NCI-H524 (cell line): ENCODE results near the gene SHROOM4.

ENCODE experiments used
- DNase-seq, 2 experiments: peaks; one replicate each; lab custom pipeline; 2025; lab: John Stamatoyannopoulos, UW

SHROOM4 gene, protein sequence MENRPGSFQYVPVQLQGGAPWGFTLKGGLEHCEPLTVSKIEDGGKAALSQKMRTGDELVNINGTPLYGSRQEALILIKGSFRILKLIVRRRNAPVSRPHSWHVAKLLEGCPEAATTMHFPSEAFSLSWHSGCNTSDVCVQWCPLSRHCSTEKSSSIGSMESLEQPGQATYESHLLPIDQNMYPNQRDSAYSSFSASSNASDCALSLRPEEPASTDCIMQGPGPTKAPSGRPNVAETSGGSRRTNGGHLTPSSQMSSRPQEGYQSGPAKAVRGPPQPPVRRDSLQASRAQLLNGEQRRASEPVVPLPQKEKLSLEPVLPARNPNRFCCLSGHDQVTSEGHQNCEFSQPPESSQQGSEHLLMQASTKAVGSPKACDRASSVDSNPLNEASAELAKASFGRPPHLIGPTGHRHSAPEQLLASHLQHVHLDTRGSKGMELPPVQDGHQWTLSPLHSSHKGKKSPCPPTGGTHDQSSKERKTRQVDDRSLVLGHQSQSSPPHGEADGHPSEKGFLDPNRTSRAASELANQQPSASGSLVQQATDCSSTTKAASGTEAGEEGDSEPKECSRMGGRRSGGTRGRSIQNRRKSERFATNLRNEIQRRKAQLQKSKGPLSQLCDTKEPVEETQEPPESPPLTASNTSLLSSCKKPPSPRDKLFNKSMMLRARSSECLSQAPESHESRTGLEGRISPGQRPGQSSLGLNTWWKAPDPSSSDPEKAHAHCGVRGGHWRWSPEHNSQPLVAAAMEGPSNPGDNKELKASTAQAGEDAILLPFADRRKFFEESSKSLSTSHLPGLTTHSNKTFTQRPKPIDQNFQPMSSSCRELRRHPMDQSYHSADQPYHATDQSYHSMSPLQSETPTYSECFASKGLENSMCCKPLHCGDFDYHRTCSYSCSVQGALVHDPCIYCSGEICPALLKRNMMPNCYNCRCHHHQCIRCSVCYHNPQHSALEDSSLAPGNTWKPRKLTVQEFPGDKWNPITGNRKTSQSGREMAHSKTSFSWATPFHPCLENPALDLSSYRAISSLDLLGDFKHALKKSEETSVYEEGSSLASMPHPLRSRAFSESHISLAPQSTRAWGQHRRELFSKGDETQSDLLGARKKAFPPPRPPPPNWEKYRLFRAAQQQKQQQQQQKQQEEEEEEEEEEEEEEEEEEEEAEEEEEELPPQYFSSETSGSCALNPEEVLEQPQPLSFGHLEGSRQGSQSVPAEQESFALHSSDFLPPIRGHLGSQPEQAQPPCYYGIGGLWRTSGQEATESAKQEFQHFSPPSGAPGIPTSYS (N-terminal part only)

DNA sequence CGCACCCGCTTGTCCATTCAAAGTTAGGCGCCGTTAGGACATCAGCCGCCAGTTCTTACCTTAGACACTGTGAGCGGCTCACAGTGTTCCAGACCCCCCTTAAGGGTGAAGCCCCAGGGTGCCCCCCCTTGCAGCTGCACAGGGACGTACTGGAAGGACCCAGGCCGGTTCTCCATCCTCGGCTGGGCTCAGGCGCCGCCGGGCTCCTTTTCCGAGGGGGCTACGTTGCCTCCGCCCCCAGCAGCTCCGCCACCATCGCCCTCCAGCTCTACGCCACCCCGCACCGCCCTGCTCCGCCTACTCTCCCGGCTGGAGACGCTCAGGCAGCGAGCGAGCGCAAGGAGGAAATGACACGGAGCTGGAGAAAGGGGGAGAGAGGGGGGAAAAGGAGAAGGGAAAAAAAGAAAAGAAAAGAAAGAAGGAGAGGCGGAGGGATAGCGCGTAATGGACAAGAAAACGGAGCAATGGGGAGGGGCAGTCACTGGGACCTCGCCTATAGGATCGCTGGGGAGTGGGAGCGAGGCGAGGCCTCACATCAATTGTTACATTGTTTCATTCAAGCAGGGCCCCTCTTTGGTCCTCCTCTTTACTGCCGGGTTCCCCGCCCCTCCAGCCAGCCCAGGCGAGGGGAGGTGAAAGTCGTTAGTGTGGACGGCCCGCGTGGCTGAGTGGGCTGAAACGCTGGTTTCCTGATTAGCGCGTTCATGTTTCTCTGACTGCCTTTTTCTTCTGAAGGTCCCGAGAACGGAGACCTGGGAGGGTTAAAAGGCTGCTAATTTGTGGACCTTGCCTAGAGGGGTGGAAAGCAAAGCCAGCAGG is at the start of gene SHROOM4:
Gene SHROOM4, minus strand, starts transcription at position 352 of the 819 bp plus-strand sequence. Its CDS starts 176 bp downstream, at position 176.
- DNase-seq, result no peak

DNA sequence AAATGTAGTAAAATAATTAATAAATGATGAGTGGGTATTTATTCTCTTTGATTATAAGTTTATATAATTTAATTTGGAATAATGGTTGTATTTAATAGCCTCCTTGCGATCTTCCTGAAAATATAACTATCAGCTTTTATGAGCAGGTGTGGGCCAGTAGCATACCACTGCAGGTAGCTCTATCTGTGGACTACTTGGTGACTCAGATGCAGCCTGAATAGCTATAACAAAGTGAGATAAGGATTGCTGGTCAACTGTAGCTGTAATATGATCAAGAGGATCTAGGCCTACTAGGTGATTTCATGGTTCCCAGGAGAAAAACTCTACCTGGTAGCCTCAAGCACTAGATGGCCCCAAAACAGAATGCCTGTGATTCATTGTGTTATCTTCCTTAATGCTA is 49.5 kb upstream of the SHROOM4 start:
- DNase-seq, result no peak

- DNase-seq, result no peak
Measured at GRCh38 chrX:50860518-50860917, 46.5 kb upstream of the SHROOM4 start.

DNA sequence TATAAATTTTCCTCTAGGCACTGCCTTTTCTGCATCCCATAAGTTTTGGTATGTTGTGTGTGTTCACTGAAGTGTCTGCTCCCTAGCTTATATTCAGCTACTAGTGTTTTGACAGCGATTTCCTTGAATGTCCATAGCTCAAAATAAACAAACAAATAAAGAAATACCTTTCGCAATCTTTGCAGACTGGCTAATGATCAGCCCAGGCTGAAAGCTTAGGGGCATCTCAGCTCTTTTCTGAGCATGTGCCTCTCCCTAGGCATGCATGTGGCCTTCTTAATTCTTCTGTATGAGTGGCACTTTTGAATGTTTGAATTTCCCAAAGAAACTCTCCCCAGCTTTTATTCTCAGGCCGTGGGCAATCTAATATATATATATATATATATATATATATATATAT is 44.6 kb upstream of the SHROOM4 start:
- no peak for DNase-seq

DNA sequence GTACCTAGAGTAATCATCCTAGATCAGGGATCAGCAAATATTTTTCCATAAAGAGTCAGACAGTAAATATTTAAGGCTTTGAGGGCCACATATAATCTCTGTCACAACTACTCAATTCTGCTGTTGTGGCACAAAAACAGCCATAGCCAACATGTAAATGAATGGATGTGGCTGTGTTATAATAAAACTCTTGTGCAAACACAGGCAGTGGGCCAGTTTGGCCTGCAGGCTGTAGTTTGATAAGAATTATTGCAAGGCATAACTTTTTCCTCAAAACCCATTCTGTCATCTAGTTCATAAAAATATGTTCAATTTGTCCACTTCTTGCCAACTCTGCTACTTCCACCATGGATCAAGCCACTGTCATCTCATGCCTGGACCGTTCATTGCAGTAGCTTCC is 39.4 kb upstream of the SHROOM4 start:
- DNase-seq, result no peak

DNA sequence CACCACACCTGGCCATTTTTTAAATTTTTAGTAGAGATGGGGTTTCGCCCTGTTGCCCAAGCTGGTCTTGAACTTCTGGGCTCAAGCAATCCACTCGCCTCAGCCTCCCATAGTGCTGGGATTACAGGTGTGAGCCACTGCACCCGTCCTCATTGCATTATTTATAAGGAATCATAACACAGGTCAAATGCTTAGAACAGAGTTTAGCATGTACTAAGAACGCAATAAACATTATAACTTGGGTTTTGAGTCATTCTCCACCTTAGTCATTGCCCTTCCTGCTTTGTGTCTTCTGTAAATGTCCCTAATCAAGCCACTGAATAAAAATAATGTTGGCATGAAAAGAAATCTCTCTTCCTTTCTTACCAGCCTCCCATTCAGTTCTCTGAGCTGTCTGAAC is 38.5 kb upstream of the SHROOM4 start:
- DNase-seq, result no peak

DNA sequence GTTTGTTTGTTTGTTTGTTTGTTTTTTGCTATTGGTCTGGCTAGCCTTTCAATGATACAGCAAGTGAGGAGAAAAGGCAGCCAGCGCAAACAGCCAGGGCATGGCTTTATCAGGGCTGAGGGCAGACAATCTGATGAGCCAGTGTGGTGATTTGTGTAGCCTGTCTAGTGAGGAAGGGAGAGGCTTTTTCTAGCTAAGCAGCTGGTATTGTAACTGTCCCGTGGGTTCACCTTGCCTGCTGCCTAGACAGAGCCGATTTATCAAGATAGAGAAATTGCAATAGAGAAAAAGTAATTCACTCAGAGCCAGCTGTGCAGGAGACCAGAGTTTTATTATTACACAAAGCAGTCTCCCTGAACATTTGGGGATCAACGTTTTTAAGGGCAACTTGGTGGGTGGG is 28.2 kb upstream of the SHROOM4 start:
- no peak for DNase-seq

- DNase-seq, result no peak
Measured at GRCh38 chrX:50839730-50840129, 25.7 kb upstream of the SHROOM4 start.

- no peak for DNase-seq
Measured at GRCh38 chrX:50838820-50839600, 25.0 kb upstream of the SHROOM4 start.

DNA sequence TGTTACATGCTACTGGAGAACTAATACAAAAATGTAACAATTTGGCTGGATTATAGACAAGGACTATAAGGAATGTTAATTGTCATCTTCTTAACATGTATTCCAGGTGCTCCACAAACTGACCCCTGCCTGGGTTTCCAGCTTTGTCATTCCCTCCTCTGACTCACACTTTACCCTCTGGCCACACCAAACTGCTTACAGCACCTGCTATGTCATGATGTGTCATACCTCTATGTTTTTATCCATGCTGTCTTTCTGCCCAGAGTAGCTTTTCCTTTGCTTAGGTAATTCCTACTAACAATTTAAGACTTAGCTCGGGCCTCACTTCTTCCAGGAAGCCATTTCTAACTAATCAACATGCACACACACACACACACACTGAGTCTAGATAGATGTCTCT is 14.0 kb upstream of the SHROOM4 start:
- DNase-seq, result no peak

GRCh38 chrX:50825825-50826224 is 11.8 kb upstream of the SHROOM4 start:
- no peak for DNase-seq

- DNase-seq, result no peak
Measured at GRCh38 chrX:50818986-50819385, 5.0 kb upstream of the SHROOM4 start.

DNA sequence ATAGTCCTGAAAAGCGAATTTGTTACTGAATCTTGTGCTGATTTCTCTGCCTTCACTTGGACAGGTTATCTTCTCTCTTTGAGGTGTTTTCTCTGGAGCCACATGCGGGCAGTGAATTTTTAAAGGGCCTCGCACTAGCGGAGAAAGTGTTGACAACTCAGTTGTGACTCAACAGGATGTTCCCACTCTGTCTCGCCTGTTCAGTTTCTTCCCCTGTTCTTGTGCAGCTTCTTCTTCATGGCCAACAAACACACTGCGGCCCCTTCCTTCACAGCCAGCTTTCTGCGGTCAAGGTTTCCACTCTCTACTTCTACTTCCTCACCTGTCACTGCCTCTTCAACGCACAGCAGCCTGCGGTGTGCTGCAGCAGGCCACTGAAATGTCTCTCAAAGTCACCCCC is 1.1 kb upstream of the SHROOM4 start:
- DNase-seq, result no peak

DNA sequence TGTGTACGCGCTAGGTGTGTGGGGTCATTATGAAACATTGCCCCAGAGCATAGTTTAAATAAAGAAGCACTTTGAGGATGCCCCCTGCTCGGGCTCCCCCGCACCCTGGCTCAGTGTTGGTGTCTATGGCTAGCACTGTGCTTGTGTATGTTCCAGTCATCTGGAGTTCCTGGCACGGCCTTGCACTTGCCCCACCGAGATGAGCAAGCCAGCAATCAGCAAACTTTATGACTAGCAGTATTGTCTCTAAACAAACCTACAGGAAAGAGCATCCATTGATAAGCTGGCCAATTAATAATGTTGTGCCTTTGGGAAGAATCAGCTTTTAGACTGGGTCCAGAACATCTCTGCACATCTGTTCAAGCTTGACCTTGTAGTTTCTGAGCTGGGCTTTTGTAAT is 707 bp upstream of the SHROOM4 start:
- no peak for DNase-seq

- DNase-seq, result no peak
Measured at GRCh38 chrX:50812995-50813842, 775 bp downstream of the SHROOM4 start.

GRCh38 chrX:50805276-50805675 is 8.7 kb downstream of the SHROOM4 start:
- no peak for DNase-seq

DNA sequence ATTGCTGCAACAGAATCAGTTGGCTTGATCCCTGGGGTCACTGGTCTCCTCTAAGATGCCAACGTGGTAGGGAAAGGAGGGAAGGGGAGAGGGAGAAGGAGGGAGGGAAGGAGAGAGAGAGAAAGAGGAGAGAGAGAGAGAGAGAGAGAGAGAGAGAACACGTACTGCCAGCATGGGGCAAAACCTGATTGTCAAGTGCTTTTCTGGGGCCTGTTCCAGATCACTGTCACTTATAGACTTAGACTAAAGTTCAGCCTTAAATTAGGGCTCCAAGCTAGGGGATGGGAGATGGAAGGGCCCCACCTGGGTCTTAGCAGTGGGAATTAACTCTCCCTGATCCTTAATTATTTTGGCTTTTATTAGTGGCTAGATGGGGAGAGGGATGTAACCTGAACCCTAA is 12.9 kb downstream of the SHROOM4 start:
- no peak for DNase-seq

- DNase-seq, result no peak
Measured at GRCh38 chrX:50799531-50799961, 14.4 kb downstream of the SHROOM4 start.

GRCh38 chrX:50798783-50799182 is 15.2 kb downstream of the SHROOM4 start:
- DNase-seq, result no peak

GRCh38 chrX:50787099-50787498 is 26.9 kb downstream of the SHROOM4 start:
- no peak for DNase-seq
